Pons (tissue), 1 donor: ENCODE measurements around the gene ZC3H13.
A peak's percentile ranks its signal among the peaks of the same experiment; 100 is the strongest.

Experiments used
- DNase-seq: peaks from one replicate; pipeline ENCODE4 v3.0.0-alpha.2; 2016; ENCODE audit warnings: low spot score

ZC3H13 gene, protein sequence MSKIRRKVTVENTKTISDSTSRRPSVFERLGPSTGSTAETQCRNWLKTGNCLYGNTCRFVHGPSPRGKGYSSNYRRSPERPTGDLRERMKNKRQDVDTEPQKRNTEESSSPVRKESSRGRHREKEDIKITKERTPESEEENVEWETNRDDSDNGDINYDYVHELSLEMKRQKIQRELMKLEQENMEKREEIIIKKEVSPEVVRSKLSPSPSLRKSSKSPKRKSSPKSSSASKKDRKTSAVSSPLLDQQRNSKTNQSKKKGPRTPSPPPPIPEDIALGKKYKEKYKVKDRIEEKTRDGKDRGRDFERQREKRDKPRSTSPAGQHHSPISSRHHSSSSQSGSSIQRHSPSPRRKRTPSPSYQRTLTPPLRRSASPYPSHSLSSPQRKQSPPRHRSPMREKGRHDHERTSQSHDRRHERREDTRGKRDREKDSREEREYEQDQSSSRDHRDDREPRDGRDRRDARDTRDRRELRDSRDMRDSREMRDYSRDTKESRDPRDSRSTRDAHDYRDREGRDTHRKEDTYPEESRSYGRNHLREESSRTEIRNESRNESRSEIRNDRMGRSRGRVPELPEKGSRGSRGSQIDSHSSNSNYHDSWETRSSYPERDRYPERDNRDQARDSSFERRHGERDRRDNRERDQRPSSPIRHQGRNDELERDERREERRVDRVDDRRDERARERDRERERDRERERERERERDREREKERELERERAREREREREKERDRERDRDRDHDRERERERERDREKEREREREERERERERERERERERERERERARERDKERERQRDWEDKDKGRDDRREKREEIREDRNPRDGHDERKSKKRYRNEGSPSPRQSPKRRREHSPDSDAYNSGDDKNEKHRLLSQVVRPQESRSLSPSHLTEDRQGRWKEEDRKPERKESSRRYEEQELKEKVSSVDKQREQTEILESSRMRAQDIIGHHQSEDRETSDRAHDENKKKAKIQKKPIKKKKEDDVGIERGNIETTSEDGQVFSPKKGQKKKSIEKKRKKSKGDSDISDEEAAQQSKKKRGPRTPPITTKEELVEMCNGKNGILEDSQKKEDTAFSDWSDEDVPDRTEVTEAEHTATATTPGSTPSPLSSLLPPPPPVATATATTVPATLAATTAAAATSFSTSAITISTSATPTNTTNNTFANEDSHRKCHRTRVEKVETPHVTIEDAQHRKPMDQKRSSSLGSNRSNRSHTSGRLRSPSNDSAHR (N-terminal part only)

DNA sequence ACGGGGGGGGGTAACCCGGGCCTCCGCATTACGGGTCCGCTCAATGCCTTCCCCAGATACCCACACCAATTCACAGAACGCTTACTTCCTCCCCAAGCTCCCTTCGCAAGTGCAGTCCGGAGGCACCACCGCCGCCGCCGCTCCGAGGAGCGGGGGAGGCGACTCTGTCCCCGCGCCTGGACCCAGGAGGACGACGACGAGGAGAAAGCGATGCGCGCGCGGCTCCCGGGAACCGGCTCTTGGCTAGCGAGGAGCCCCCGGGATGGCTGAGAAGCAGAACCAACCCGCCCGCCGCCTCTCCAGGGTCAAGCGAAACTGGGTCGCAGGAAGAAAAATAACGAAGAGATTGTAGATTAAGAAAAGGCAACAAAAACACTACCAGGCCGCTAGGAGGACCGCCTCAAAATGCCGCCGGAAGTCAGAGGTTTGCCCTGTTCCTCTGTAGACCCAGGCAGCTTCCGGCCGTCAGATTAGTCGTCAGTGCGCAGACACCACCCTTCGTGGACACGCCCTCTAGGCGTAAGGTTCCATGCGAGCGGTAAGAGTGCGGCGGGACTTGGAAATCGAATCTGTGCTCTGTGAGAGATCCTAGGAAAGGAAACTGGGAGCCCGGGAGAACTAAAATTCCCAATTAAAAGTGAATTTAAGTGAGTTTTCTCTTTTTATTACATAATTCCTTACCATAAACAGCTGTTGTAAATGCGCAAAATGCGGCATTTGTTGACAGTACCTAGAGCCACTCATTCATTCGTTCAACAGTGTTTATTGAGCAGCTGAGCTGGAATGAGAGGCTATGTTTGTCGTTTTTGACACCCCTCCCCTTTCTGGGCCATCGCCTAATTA is at the start of gene ZC3H13:
Gene ZC3H13 (minus strand): TSS at position 428 of the 843 bp plus-strand sequence. CDS start 7,239 bp downstream, outside the sequence.
- DNase-seq: peak; percentile 98

DNA sequence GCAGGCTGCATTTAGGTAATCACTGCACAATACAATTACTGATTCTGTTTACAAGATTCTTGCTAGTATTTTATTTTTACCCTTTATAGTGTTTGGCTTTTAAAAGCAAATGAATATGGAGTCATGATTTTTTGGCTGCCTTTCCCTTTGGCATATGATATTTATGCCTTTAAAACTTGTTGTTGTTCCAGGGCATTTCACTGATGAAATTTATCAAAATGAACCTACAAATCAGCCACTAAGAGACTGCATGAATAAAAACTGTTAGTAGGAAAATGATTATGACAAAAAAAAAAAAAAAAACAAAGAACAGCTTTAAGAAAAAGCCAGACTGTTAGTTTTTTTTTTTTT is 49.7 kb upstream of the ZC3H13 start:
- DNase-seq: no peak

DNA sequence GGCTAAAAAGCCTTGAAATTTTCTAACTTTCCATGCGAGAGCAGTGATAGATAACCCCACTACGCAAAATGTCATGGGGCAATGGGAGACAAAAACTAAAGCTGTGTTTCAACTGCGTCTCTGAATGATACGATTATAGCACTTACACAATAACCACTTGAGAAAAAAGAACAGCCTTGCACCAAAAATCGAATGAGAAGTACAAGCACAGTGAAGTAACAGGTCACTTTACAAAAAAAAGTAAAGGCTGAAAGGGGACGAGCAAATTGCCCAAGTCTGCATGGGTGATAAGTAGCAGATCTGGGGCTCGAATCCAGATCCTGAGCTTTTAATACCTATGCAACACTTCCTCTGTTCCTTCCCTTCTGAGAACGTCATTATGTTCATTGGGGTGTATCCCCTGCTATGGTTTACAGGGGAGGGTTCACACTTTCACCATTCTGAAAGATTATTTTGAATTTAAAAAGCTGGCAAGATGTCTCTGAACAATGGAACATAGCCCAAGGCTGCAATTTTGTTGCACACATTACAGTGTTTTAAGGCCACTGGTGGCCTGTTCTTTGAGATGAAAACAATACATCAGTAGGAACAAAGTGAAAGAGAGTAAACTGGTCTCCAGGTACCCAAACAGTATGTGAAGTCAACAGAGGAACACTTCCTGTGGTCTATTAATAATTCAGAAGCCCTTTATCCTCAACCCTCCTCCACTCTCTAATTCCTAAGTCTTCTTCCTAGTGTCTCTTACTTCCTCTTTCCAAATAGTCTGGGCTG is 49.1 kb upstream of the ZC3H13 start:
- DNase-seq: no peak

DNA sequence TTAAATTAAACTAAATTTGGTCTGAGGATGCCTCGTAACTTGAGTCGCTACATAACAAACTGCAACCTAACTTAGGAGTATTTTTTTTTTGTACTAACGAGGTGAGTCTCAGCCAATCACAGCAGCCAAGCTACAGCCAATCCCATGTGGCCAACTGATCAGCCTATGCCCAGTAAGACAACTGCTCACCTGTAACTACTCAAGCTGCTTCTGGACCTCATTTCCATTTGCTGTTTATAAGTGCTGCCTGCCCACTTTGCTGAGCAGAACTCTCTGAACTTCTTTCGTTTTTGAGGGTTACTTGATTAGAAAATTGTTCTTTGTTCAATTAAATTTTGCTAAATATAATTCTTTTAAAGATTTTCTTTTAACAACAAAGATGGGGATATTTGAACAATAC is 48.5 kb upstream of the ZC3H13 start:
- no peak for DNase-seq

DNA sequence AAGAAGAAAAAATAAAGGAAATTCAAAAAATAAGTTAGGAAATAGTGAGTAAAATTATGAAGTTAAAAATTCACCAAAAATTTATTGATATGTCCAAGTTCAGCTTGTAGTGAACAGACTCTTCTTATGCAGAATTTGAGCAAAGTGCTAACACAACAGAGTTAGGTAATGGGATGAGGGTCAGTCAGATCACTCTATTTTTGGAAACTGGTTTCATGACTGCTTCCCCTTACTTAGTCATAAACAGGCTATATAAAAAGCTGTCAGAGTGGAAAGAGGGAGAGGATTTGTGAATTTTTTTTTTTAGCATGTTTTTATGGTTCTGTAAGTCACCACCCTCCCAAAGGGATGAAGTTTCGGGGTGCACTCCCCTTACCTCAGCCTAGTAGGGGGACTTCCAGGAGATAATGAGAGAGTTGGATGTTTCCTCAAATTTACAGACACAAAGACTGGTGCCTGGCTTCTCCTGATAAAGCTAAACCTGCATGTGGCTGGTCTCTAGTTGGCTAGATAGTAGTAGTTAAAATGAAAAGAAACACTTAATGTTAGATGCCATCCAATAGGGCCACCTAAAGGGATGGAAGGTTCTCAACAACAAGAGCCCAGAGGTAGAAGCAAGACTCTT is 47.8 kb upstream of the ZC3H13 start:
- DNase-seq: peak; percentile 52

DNA sequence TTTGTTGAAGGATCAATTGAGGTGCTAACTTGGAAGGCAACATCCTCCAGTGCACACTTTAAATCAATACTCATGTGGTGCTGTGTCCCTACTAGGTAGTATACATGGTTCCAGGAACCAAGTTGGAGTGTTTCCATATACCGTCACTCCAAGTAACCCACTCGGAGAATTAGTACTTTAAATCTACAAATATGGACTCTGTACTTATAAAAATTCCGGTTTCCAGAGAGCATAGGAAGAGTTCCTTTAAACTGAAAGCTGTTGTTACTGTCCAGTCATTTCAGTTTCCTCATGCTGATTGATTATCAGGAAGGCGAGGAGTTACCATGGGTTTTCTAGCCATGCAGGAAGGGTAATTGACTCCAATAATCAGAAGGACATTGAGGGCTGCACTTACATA is 45.1 kb upstream of the ZC3H13 start:
- no peak for DNase-seq

DNA sequence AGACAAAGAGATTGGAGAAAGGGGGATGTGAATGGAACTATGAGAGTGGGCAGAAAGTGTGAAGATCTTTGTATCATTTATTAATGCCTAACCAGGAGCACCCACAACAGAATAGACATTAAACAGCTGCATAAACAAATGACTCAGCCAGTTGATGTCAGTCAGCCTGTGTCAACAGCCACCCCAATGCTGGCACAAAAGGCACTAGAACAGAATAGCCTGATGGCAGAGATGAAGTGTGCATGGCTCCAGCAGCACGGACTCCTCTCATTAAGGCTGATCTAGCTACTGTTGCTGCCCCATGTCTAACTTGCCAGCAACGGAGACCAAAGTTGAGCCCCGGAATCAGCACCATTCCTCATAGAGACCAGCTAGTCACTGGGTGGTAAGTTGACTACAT is 44.5 kb upstream of the ZC3H13 start:
- peak; percentile 52 for DNase-seq

DNA sequence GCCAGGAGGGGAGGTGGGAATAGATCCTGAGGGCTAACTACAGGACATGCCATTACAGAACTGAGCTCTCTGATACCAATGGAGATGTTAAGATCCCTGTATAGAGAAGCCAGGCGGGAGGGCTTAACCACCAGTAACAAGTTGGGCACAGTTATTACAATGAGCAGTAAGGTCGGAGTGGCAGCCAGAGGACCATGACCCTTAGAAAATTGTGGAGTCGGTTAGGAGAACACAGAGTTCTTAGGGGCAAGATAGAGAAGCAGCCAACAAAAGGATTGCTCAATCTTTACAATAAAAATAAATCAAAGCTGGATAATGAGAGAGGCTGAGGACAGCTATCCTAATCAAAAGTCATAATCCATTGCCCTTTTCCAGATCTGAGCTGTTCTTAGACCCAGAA is 41.9 kb upstream of the ZC3H13 start:
- DNase-seq: no peak

DNA sequence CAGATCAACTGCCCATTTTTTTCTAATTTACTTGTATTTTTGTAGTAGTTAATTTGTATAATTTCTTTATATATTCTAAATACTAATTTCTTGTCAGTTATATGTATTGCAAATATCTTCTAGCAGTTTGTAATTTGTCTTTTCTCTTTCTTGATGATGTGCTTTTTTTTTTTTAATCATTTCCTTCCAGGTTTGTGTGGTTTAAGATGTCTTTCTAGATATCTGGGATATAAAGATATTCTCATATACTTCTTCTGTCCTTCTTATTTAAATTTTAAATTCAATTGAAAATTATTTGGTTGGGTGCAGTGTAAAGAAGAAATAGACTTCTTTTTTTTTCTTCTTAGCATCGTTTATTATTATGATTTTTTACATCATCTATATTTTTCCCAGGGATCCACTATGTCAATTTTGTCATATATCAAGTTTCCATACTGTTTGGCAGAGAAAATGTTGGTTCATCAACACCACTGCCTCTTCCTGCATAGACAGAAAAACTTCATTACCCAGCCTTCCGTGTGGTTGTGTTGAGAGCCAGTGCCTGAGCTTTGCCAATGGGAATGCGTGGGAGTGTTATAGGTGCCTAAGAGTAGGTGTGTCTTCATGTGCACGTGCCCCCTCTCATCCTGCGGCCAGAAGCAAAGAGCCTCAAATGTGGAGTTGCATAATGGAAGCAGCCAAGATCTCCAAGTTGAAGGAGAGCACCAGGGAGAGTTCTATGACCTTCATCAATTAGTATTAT is 36.4 kb upstream of the ZC3H13 start:
- DNase-seq: no peak

DNA sequence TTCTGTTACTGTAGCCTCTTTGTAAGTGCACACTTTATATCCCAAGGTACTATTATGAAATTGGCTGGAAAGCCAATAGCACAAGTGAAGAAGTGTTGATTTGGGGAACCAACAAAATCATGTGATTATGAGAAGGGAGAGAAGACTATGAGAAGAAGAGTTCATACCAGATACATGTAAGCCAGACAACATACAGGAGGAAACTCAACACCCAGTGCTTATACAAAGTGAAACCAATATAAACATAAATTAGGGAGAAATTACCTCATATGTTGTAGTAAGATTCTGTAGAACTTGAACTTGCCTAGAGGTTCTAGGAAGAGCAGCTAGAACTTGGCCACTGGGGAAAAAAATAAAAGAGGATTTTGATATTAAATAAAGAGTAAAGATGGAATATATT is 34.9 kb upstream of the ZC3H13 start:
- DNase-seq: no peak

DNA sequence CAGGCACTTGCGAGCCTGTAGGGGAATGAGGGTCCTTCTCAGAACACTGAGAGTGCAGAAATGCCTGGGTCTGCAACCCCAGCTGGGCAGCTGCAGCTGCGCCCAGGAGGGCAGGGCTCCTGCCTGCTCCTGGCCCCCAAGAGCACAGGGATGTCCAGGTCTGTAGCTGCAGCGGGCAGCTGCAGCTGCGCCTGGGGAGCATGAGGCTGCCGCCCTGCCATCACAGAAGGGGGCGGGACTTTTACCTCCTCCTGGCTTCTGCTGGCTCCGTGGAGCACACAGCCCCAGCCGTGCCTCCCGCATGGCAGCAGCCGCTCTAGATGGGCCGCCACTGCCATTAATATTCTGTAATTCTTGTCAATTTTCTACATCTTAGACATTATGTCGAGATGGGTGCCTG is 34.4 kb upstream of the ZC3H13 start:
- no peak for DNase-seq

DNA sequence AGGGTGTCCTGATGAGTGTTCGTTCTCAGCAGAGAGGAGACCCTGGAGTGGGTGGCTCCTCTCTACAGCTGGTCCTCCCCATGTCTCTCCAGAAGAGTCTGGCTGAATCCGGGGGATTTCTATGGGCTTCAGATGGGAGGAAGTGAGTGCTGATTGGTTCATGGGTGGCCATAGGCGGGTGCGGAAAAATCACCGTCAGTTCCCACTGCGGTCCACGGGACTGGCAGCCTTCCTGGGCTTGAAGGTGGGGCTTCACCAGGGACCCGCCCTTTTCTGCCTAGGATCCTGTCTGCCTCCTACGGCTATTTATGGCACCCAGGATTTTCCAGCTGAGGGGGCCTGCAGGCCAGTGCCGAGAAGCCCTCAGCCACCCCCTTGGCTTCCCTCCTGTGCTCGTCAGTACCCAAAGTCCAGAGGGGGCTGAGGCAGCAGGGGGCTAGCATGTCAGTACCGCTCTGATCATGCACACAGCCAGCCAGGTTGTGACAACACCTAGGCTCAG is 33.9 kb upstream of the ZC3H13 start:
- no peak for DNase-seq

DNA sequence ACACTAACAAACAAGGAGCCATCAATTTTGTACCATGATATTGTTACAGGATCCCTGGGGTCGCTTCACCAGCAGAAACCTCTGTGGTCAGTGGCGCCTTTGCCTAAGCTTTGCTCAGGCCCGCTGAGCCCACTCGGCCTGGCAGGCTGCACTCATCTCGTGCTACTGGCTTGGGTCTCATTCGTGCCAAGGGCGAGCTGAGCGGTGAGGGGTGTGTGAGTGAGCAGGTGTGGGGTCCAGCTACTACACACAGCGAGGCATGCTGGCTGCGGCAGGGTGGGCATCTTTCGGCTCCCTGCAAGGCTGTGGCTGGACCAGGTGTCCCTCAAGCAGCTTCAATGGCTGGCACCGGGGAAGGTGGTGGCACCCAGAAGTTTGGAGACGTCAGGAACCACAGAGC is 33.2 kb upstream of the ZC3H13 start:
- DNase-seq: no peak

DNA sequence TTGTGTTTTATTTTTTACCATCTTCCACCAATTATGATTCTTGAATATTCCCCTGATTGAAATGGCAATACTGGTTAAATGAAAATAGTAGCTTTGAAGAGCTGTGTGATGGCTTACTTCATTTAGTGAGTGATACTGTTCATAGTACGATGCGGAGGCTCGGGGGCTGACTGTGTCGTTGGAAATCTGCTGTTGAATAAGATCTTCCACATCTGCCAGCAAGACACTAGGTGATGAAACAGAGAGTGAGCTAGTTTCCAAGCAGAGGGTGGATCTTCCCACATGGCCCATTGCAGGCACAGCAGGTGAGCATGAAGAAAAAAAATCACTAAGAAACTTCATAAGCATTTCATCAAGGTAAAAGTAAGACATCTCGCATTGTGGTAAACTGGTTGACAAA is 29.8 kb upstream of the ZC3H13 start:
- no peak for DNase-seq

DNA sequence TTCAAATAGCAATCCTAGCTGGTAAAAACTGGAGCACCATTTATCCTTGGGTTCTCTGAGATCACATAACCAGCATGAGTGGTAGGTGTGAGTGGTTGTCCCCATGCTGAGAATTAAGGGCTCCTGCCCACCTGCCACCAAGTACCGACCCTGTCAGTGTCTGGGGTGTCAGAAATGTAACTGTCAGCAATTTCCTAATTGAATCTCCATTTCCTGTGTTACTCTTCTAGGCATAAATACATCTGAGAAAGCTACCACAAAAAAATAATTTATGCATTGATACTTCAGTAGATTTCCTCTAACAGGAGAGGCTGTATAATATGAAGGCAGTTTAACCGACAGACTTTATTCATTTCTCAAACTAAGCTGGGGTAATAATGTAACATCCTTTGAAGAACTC is 27.2 kb upstream of the ZC3H13 start:
- no peak for DNase-seq

DNA sequence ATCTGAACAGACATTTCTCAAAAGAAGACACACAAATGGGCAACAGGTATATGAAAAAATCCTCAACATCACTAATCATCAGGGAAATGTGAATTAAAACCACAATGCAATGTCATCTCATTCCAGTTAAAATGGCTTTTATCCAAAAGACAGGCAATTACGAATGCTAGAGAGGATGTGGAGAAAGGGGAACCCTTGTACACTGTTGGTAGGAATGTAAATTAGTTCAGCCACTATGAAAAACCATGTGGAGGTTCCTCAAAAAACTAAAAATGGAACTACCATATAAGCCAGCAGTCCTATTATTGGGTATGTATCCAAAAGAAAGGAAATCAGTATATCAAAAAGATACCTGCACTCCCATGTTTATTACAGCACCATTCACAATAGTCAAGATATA is 24.7 kb upstream of the ZC3H13 start:
- no peak for DNase-seq

DNA sequence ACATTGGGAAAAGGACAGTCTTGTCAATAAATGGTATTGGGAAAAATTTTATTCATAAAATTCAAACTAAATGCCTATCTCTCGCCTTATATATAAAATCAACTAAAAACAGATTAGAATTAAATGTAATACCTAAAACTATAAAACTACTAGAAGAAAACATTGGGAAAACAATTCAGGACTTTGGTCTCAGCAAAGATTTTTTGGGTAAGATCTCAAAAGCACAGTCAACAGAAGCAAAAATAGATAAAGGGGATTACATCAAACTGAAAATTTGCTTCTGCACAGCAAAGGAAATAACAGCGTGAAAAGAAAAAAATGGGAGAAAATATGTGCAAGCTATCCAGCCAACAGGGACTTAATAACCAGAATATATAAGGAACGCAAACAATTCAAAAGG is 24.3 kb upstream of the ZC3H13 start:
- no peak for DNase-seq

DNA sequence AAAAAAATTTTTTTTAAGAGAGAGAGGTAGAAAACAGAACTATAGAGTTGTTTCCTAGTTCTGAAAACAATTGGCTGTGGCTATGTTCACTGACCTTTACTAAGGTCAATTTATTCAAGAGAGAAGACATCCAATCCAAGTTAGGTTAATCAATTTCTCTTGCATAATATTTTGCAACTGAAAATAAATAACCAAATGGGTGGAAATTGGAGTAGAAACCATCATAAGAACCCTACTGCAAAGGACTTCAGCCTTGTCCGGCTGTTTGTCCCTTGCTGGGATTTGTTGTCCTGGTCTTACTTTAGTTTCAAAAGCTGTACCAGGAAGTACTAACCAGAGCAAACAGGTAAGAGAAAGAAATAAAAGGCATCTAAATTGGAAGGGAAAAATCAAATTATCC is 23.3 kb upstream of the ZC3H13 start:
- DNase-seq: no peak

DNA sequence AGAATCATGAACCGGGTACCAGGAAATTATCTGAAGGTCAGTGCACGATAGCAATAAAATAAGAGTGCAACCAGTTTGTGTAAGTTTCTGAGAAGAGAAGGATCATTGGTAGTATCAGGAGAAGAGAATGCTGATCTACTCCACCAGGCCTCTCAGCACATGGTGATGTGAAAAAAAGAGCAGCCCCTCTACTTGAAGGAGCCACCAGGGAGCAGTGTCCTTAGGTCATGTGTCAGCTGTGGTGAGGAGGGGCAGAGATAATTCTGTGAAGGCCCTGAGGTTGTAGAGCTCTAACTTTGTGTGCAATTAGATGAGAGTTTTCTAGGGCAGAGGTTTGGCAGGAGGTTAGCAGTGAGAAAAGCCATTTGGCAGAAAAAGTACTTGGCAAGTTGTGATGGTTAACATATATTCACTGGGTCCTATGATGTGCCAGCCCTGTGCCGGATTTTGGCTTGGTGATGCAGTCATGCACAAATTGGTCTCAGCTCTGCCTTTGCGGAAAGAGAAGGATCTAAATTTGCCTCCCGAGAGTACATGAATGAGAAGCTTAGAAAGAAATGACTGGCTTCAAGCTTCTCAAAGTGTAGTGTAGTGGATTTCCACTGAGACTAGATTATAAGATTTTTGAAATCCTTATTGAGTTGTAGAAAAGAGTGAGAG is 19.2 kb upstream of the ZC3H13 start:
- DNase-seq: no peak
